Fibroblast of gingiva (primary cell): Measurements from ENCODE around the gene TRAP1.
"Not testable (repeated sequence)": the region's sequence is repeated elsewhere in the genome, so short reads cannot be mapped to it uniquely, and the experiment has no call there.

Source experiments
- DNase-seq: peaks from one replicate; pipeline ENCODE4 v3.0.0-alpha.2; 2011; ENCODE audit warnings: low read depth

TRAP1 gene

DNA sequence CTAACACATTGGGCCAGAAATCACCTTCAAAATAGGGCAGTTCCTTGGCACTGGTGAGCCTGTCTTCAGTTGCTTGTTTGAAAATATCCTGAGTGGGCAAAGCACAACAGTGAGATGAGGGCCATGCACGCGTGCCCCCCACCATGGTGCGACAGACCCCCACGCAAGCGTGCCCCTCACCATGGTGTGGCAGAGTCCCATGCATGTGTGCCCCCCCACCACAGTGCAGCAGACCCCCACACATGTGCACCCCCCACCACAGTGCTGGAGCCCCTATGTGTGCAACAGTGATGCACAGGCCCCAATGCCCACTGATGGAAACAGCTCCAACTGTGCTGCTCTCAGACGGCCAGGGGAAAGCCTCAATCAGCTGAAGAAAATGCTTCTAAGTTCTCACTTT lies 18.8 kb upstream of the TRAP1 start:
- no peak for DNase-seq

DNA sequence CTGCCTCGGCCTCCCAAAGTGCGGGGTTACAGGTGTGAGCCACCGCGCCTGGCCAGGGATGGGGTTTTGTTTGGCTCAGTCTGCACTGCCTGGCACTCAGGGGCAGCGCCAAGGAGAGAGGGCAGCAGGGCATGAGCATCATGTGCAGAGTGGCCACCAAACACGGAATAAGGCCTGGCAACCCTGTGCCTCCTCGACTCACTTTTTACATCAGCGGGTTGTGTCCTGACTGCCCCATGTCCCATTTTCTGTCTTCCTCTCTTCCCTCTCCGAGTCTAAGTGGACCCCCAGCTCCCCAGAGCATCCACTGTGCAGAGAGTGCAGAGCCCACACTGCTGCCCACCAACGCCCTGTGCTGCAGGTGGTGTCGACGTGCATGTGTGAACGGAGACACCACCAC lies 18.2 kb upstream of the TRAP1 start:
- DNase-seq: no peak

DNA sequence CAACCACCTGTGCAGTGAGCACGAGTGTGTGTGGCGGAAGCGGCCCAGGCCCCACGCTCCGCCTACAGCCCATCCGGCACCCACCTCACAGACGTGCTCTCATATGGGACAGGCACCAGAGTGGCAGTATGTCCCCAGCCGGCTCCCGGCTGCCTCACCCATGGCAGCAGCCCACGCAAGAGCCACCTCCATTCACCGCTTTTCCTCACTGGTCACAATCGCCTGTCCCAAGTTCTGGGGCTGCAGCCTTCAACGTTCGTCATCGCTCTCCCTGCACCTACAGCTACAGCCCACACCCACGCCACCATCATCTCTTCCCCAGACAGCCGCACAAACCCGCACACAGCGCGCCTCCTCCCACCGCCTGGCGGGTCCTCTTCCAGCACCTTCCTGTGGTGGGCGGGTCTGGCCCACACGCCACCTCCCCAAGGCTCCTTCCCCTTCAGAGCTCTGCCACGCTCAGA lies 17.5 kb upstream of the TRAP1 start:
- DNase-seq: no peak

DNA sequence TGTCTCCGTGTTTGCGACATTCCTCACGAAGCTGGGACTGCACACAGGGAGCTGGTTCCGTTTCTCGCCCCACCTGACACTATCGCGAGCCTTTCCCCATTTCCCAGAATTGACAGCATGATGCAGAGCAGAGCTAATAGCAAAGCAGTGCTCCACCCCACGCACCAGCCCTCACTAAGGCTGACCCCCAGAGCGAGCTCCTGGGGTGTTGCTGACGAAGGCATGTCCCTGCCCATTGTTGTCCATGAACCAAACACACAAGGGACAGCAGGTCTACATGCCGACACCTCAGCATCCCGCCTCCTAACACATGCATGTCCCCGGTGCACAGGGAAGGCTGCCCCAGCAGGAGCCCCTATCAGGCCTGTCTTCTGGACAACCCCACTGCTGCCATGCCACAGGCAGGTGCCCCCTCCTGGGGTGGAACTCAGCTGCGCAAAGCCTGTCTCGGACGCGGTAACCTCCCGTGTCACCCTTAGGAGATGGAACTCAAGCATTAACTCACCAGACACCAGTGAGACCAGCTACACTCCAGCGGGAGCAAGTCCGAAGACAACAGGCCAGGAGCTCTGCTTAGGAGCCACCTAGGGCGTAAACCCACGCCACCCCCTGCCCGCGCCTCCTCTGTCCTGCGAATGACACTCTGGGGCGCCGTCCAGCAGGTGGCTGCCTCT lies 16.9 kb upstream of the TRAP1 start:
- no peak for DNase-seq

DNA sequence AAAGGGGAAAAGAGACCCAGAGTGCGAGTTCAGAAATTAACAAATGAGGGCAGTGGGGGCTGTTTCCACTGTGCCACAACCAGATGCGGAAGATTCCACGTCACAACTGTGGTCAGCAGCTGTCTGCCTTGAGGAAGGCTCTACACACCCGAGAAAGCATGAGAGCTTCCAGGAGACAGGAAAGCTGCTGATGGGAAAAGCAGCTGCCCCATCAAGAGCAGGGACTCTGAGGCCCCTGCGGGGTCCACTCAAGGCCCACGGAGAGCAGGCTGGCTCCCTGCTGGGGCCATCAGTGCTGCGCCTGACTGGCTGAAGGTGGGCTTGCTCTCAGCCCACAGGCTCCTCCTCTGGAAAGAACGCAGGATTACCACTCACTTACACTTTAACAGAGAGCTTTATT lies 14.8 kb upstream of the TRAP1 start:
- no peak for DNase-seq

DNA sequence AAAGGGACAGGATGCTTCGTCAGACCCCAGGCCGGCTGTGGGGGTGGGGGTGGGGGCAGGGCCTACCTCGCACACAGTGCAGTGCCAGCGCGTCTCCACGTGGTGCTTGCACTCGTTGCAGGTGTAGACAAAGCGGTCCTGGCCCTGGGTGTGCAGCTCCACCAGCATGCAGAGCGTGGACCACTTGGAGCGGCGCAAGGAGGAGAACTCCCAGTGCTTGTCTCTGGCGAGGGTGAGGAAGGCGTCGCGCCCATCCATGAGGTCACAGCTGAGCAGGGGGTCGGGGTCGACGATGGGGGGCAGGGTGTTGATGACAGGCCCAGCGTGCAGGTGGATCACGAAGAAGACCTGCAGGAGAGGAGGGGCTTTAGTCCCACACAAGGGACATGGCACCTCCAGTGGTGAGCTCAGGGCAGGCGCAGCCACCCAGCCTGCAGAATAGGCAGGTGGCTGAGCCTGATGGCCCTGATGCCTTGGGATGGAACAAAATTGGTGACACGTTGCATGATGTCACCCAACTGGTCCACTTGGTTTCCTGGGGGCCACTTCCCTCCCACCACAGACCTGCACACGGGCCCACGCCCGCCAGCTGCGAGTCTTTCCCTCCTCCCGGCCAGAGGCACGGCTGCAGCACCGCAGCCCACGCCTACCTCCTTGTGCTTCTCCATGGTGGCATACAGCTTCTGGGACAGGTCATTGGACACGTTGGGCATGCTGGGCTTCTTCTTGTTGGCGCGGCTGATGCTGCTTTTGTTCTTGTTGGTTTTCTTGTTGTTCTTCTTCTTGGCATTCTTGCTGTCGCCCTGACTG lies 14.0 kb upstream of the TRAP1 start:
- DNase-seq: no peak

DNA sequence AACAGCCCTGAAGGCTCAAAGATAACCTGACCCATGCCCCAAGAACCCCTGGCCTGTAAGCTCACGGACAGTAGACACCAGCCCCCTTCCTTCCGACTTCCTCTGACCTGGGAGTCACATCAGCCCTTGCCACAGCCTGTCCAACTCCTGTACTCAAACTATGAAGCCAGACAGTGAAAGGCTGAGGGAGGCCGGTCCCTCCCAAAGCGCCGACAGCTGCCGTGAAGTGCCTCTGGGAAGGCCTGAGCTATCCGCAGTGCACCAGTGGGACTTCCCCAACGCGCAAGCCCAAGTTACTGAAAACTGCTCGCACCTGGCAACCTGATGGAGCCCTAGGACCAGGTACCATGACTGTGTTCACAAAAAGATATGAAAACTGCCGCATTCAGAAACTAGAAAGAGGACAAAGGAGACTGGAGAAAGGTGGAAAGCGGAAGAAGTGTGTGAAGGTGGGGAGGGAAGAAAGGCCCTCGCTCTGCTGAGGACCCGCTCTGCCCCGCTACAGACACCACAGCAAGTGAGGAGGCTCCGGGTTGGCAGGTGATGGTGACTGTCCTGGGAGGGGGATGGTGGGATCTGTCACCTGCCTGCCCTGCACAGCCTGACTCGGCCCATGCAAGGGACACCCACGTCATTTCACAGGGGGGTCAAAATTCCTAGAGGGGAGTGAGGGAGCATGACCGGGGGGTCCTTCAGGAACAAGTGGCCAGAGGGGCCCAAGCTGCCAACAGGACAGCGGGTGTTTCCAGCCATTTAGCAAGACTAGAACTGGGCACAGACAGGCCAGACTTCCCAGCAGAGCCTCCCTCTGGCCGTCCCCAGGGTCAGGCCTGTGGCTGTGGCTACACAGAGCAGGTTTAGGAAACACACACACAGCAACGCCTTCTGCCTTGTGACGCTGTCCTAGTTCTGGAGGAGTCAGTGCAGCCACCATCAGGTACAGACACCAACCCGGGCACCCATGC lies 13.1 kb upstream of the TRAP1 start:
- no peak for DNase-seq

DNA sequence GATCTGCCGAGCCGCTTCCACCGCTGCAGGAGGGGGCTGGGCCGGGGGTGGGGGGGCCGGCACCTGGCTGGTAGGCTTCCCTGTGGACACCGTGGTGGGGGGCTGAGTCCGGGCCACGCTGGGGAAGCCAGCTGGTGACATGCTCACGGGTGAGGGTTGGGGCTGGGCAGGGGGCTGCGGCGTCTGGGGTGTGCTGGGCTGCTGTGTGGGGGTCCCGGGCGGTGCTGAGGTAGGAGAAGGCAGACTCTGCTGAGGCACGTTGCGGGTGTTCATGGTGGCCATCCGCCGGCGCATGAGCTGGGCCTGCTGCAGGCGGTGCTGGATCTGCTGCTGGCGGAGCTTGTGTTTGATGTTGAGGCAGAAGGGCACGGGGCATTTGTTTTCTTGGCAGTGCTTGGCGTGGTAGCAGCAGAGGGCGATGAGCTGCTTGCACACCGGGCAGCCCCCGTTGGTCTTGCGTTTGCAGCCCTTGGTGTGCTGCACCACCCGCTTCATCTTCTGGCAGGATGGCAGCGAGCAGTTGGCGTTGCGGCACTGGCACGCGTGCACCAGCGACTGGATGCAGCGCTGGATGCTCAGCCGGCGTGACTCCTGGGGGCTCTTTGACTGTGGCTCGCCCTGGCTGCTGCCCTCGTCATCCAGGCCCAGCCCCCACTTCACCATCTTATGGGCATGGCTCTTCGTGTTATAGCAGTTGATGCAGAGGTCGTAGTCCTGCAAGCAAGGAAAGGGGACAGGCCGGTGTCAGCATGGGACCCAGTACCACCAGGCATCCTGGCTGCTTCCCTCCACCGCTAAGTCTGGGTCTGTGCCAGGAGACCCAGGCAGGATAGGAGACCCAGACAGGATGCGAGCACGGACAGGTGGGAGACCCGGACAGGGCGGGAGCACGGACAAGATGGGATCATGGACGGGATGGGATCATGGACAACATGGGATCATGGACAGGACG lies 12.1 kb upstream of the TRAP1 start:
- DNase-seq: no peak

DNA sequence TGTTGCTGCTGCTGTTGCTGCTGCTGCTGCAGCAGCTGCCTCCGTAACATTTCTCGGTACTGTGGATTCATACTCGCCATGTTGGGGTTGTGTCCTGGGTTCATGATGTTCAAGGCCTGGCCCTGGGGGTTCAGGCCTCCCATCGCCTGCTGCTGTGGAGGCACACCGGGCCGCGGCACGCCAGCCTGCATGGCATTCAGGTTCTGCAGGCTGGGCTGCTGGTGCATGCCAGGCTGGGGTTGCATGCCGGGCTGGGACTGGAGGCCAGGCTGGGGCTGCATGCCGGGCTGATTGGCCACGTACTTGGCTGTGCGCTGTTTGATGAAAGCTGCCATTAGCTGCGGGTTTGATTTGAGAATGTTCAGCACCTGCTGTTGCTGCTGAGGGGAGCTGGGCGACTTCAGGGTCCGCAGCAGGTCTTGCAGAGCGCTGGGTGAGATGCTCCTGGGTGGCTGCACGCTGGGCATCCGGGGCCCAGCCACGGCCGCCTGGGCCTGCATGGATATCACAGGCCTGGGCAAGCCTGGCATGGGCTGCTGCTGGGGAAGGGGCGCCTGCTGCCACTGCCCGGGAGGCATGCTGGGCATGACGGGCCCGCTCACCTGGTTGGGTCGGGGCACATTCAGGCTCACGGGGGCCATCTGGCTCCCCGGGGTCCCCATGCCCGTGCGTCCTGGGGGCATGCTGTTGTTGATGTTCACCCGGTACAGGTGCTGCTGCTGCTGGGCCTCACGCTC lies 11.3 kb upstream of the TRAP1 start:
- no peak for DNase-seq

DNA sequence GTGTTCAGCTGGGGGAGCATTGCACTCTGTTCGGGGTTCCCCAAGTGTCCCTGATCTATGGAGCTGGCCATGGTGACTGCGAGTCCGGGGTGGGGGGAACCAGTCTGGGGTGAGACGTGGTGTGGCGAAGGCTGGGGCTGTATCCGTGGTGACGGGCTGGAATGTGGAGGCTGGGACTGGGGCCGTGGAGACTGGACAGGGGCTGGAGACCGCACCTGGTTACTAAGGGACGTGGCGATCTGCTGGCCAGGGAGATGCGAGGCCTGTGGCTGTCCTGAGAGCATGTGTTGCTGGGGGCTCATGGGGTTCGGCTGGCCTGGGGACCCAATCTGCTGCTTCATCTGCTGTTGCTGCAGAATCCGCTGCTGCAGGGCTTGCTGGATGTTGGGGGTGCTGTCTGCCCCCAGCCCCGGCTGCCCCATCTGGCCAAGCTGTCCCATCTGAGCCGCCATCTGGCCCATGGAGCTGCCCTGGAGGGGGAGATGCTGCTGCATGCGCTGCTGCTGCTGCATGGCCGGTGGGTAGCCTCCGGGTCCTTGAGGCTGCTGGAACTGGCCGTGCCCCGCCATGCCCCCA lies 10.6 kb upstream of the TRAP1 start:
- no peak for DNase-seq

DNA sequence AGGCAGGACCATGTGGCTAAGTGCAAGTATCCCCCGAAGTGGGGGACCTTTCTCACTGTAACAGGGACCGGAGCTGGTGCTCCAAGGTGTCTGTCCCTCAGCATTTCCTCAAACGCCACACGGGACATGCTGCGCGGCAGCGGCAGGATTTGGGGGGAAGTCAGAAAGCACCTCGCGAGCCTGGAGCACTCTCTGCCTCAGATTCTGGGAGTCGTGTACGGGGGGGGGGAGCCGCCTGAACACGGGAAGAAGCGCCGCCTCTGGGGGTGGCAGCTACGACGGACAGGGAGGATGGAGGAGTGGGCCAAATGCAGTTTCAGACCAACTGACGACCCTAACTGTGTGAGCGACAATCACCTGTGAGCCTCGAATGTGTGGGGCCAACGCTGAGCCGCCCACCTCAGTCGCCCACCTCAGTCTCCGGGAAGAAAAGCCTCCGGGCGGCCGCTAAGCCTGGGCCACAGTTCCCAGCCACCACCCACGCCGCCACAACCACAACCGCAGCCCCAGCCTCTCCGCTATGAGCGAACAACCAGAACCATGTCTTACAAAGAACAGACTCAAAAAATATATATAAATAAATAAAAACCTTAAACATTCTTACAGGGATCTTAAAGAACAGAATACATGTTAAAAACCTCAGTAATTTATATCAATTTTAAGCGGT lies 8.8 kb upstream of the TRAP1 start:
- no peak for DNase-seq

DNA sequence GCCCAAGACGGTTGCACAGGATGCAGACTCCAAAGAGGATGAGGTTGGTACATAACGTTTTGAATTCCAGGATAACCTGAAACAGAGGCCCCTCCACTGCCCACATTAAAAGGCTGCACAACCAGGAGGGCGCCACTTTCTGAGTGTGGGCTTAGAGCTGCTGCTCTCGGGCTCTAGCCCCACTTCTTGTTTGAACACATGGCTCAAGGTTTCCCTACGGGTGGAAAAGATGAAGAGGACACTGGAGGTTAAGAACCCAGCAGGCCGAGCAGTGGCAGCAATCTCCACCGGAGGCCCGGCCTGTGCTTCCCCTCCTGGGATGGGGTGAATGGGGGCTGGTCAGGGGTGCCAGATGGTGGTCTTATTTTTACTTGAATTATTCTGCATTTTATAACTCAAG lies 8.0 kb upstream of the TRAP1 start:
- no peak for DNase-seq

DNA sequence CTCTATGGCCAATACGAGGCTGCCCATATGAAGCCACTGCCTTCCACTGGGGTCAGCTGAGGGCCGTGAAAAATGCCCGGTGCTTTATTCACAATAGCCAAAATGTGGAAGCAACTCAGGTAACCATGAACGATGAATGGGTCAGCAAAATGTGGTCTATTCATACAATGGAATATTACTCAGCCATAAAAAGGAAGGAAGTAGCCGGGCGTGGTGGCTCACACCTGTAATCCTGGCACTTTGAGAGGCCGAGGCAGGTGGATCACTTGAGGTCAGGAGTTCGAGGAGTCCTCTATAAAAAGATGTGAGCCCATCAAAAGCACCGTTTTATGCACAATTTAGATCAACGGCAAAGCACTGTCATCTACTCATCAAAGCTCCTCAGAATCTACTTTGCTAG lies 5.2 kb upstream of the TRAP1 start:
- DNase-seq: no peak

DNA sequence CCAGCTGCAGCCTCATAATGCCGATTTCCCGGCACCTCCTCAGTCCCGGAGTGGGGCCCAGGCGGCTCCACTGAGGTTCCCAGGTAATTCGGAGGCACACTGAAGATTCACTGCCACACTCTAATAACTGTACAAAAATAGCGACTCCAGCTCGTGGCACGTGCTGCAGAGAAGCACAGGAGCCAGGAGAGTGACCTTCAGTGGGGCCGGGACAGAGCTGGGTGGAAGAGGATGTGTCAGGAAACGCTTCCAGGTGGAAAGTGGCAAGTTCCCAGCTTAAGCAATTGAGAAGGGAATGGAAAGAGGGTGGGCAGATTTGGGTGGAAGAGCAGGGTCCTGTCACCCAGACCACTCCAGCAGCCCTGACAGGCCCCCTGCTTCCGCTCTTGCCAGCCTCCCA lies 3.1 kb upstream of the TRAP1 start:
- no peak for DNase-seq

DNA sequence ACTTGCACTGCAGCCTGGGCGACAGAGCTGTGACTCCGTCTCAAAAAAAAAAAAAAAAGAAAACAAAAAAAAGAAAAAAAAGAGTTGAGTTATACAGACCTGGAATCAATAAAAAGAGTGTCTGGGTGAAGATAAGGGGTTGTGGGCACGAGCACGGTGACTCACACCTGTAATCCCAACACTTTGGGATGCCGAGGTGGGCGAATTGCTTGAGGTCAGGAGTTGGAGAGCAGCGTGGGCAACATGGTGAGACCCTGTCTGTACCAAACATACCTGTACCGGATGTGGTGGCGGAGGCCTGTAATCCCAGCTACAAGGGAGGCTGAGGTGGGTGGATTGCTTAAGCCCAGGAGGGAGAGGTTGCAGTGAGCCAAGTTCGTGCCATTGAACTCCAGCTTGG lies 1.3 kb upstream of the TRAP1 start:
- no peak for DNase-seq

DNA sequence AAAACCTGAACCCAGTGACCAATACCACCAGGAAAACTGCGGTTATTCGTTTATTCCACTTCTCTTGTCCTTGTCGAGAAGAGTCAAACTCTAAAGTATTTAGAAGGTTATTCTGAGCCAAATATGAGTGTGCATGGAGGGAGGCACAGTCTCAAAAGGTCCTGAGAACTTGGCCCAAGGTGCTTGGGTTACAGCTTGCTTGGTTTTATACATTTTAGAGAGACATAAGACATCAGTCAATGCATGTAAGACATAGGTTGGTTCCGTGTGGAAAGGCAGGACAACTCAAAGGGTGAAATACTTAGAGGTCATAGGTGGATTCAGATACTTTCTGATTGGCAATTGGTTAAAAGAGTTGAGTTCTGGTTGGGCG lies 681 bp upstream of the TRAP1 start:
- no peak for DNase-seq

DNA sequence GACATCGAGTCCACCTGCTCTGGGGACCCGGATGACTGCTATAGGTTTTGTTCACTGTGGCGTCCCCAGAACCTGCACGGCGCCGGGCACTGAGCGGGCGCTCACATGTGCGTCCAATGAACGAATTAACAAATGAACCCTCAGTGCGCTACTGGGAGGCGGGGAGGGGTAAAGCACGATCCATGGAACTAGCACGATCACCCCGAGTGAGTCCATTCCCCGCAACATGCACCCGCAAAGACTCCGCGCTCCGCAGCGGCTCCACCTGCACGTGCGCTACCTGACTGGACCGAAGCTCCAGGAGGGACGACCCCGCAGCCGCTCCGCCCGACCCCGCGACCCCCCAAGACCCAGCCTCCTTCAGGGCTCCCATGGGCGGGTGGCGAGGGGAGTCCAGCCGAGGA lies 491 bp downstream of the TRAP1 start:
- DNase-seq: no peak

DNA sequence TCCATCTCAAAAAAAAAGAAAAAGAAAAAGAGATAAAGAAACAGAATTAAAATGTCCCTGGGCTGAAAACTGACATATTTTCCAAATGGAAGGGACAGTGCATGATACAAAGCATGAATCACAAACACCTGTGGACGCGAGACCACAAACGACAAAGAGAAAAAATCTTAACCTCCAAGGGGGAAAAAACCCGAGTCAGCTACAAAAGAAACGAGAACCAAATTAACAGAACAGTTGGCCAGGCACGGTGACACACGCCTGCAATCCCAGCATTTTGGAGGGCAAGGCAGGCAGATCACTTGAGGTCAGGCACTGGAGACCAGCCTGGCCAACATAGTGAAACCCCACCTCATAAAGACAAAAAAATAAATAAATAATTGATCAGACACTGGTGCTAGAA lies 1.9 kb downstream of the TRAP1 start:
- no peak for DNase-seq

DNA sequence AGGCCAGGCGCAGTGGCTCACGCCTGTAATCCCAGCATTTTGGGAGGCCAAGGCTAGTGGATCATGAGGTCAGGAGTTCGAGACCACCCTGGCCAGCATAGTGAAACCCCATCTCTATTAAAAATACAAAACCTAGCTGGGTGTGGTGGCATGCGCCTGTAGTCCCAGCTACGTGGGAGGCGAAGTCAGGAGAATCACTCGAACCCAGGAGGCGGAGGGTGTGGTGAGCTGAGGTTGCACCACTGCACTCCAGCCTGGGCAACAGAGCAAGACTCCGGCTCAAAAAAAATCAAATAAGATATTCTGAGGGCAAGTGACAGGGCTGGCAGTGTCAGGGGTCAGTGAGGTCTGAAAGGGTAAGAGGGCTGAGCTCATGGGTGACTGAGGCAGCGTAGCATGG lies 2.9 kb downstream of the TRAP1 start:
- DNase-seq: not testable (repeated sequence)
